ENCODE data around the gene CRELD1. TPM values are rescaled to one million over a fixed set of nuclear protein-coding genes. Genes with fewer than 3 reads are reported as not detected.
"Not testable (repeated sequence)": the region's sequence is repeated elsewhere in the genome, so short reads cannot be mapped to it uniquely, and the experiment has no call there.

Gene CRELD1
- polyA plus RNA-seq, 12 donors: 22.1 to 47.0 (median 31.3) TPM; not detected in 1

DNA sequence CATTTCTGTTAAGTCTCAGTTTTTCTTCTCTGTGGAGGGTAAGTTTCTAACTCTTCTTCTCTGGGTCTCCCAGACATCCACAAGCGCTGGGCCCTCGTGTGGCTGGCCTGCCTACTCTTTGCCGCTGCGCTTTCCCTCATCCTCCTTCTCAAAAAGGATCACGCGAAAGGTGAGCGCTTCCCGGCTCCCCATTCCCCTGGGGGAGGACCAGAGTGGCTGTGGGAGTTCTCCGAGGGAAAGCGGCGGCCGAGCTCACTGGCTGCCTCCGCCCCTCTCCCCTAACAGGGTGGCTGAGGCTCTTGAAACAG lies 1.1 kb upstream of the CRELD1 start:
- DNase-seq: no peak

DNA sequence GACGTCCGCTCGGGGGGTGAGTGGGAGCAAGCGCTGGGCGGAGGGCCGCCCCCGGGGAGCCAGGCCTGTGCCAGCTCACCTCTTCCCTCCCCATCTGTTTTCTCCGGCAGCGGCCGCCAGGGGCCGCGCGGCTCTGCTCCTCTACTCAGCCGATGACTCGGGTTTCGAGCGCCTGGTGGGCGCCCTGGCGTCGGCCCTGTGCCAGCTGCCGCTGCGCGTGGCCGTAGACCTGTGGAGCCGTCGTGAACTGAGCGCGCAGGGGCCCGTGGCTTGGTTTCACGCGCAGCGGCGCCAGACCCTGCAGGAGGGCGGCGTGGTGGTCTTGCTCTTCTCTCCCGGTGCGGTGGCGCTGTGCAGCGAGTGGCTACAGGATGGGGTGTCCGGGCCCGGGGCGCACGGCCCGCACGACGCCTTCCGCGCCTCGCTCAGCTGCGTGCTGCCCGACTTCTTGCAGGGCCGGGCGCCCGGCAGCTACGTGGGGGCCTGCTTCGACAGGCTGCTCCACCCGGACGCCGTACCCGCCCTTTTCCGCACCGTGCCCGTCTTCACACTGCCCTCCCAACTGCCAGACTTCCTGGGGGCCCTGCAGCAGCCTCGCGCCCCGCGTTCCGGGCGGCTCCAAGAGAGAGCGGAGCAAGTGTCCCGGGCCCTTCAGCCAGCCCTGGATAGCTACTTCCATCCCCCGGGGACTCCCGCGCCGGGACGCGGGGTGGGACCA lies 632 bp upstream of the CRELD1 start:
- DNase-seq: peak; percentile 70

DNA sequence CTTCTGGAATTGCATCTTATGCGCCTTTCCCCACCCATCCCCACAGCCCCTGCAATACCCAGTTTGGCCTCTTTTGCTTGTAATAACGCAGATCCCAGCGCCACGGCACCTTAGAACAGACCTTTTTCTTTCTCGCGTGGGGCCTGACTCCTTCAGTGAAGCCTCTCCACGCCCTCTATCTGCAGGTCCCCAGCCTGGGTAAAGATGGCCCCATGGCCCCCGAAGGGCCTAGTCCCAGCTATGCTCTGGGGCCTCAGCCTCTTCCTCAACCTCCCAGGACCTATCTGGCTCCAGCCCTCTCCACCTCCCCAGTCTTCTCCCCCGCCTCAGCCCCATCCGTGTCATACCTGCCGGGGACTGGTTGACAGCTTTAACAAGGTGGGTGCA lies 594 bp downstream of the CRELD1 start:
- no peak for DNase-seq

DNA sequence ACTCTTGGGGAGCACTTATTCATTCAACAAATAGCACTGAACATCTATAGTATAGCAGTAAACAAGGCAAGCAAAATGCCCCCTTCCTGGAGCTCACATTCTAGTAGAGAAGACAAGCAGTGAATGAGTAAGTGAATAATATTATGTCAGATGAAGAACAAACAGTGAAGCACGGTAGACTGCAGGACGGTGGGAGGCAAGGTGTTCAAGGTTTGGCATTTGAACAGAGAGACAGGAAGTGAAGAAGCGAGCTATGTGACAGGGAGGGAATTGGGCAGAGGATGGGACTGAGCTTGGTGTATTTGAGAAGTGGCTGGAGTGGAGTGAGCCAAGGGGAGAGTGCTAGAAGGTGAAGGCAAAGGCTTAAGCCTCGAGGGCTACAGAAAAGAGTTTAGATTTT lies 1.4 kb downstream of the CRELD1 start:
- no peak for DNase-seq

DNA sequence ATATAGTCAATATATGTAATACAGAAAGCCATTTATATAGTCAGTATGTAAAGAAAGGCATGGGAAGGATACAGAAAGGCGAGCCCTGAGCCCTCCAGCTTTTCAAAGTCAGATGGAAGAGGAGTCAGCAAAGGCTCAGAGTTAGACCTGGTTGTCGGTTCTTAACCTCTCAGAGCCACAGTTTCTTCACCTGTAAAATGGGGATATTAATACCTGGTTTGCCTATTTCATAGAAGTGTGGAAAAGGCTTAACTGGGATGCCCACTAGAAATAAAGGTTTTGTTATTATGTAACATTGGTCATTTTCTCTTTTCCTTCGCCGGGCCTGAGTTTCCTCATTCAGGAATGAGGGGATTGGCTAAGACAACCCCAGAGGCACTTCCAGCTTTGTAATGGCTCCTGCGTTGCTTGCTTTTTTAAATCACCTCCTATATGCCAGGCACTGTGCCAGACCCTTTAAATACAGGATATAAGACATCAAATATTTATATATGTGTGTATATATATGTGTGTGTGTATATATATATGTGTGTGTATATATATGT lies 2.4 kb downstream of the CRELD1 start:
- no peak for DNase-seq

DNA sequence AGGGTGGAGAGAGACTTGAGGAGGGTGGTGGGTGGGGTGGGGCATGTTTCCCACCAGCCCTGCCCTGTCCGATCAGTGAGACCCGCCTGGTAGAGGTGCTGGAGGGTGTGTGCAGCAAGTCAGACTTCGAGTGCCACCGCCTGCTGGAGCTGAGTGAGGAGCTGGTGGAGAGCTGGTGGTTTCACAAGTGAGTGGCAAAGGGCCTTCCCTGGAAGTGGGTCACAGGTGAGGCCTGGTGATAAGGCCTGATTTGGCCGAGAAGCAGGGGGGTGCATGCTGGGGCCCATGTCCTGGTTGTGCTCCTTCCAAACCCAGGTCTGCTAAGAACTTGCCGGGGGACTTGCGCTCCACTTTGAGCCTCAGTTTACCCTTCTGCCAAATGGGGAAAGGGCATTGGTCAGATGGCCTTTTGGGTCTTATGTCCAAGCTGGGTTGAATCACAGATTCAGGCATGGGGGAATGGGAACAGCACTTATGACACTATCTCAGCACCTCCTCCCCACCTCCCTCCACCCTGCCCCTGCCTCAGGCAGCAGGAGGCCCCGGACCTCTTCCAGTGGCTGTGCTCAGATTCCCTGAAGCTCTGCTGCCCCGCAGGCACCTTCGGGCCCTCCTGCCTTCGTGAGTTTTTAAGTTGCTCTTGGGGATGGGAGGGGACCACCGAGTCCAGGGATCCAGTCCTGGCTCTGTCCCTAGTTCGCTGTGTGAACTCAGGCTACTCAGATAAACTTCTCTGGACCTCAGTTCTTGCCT lies 4.0 kb downstream of the CRELD1 start:
- DNase-seq: no peak

DNA sequence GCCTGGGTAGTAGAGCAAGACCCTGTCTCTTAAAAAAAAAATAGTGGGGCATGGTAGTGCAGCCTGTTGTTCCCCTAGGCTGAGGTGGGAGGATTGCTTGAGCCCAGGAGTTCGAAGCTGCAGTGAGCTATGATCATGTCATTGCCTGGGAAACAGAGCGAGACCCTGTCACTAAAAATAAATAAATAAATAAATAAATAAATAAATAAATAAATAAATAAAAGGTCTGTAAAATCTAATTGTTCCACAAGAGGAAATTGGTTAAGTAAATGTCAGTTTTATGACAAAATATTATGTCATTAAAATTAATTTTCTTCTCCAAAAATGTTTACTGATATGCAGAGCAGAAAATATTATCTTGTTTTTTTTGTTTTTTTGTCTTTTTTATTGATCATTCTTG lies 5.3 kb downstream of the CRELD1 start:
- DNase-seq: no peak

DNA sequence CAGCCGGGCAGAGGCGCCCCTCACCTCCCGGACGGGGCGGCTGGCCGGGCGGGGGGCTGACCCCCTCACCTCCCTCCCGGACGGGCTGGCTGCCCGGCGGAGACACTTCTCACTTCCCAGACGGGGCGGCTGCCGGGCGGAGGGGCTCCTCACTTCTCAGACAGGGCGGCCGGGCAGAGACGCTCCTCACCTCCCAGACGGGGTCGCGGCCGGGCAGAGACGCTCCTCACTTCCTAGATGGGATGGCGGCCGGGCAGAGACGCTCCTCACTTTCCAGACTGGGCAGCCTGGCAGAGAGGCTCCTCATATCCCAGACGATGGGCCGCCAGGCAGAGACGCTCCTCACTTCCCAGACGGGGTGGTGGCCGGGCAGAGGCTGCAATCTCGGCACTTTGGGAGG lies 6.3 kb downstream of the CRELD1 start:
- DNase-seq: not testable (repeated sequence)

DNA sequence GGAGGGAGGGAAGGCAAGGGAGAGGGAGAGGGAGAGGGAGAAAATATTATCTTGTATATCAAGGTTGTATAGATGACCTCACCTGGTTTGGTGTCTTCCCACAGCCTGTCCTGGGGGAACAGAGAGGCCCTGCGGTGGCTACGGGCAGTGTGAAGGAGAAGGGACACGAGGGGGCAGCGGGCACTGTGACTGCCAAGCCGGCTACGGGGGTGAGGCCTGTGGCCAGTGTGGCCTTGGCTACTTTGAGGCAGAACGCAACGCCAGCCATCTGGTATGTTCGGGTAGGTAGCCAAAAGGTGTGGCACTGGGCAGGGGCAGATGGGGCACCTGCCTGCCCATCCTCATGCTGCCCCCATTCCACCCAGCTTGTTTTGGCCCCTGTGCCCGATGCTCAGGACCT lies 7.1 kb downstream of the CRELD1 start:
- DNase-seq: no peak

DNA sequence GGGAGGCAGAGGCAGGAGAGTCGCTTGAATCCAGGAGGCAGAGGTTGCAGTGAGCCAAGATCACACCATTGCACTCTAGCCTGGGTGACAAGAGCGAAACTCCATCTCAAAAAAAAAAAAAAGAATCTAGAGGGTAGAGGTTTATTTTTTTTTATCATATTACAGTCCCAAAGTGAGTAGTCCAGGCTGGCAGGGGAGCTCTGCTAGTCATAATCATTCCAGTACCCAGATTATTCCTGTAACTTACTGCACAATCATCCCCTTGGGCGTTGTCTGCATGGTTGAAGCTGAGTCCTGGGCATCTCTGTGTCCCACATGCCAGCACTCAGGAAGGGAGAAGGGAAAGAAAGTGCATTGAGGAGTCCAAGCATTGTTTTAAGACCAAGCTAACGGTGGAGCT lies 8.5 kb downstream of the CRELD1 start:
- DNase-seq: no peak

DNA sequence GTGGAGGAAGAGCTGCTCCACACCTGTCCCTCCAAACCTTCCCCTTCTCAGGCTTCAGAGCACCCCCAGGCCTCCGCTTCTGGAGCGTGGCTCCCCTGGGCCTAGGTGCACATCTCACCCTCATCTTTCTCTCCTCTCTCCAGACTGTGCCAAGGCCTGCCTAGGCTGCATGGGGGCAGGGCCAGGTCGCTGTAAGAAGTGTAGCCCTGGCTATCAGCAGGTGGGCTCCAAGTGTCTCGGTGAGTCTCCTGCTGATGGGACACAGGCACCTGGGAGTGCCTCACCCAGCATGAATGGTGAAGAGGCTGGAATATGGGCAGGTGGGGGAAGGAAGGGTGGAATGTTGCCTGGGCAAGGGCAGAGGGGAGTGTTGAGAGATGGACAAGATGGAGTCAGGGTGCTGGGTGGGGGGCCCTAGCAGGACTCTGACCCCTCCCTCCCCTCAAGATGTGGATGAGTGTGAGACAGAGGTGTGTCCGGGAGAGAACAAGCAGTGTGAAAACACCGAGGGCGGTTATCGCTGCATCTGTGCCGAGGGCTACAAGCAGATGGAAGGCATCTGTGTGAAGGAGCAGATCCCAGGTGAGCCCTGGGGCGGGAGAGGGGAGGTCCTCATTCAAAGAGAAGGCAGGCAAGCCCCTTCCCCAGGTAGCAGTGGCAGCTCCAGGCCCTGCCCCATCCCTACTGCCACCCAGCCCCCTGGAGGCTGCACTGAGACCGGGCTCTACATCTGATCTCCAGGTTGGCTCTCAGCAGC lies 9.5 kb downstream of the CRELD1 start:
- no peak for DNase-seq

DNA sequence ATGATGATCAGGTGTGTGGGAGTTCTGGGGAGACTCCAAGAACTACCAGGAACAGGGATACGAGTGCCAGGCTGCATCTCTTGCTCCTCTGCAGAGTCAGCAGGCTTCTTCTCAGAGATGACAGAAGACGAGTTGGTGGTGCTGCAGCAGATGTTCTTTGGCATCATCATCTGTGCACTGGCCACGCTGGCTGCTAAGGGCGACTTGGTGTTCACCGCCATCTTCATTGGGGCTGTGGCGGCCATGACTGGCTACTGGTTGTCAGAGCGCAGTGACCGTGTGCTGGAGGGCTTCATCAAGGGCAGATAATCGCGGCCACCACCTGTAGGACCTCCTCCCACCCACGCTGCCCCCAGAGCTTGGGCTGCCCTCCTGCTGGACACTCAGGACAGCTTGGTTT lies 10.6 kb downstream of the CRELD1 start:
- no peak for DNase-seq

DNA sequence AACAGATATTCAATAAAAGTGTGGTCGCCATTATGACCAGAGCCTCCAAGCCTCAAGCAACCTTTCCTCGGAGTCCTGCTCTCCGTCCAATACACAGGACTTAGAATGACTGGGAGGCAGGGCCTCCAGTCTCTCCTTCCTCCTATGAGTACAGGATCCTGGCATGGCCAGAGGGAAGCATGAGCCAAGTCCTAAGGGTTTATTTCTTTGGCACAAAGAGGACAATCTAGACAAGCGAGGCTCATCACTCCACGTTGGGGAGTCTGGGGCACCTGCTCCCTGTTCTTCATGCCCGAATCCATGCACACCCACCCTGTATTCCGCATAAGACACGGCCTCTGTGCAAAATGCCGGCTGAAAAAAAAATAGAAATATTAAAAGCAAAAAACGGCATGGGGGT lies 11.7 kb downstream of the CRELD1 start:
- no peak for DNase-seq

DNA sequence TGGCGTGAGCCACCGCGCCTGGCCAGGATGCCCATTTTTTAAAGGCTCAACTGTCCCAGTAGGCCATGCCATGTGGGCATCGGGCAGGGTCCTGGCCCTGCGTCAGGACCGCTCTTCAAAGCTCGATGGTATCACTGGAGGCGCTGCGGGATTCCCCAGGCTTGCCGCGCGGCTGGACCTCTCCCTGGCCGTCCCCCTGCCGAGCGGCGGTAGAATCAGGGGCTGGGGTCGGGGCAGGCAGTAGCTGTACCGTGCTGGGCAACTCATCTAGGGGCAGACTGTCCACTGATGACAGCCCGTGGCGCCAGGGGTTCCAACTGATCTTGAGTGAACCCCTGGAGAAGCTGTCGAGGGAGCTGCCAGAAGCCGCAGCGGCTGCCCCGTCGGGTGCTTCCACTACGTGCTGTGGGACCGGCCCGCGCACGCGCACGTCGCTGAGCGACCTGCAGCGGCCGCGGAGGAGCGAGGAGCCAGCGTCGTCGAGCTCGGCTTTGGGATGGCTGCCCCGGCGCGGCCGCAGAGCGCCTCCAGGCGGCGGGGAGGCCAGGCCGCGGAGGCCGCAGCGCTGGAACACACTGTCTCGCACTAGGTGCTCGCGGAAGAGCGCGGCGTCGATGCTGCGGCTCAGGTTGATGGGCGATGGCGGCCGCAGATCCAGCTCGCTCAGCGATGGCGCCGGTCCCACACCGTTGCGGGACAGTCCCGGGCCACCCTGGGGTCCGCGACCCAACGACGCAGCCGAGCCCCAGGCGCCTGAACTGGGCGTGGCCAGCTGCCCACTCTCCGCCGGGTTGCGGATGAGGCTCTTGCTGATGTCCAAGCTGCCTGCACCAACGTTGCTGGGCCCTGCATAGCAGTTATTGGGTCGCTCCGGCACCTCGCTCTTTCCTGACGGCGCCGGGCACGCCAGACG lies 12.7 kb downstream of the CRELD1 start:
- DNase-seq: peak; percentile 90

DNA sequence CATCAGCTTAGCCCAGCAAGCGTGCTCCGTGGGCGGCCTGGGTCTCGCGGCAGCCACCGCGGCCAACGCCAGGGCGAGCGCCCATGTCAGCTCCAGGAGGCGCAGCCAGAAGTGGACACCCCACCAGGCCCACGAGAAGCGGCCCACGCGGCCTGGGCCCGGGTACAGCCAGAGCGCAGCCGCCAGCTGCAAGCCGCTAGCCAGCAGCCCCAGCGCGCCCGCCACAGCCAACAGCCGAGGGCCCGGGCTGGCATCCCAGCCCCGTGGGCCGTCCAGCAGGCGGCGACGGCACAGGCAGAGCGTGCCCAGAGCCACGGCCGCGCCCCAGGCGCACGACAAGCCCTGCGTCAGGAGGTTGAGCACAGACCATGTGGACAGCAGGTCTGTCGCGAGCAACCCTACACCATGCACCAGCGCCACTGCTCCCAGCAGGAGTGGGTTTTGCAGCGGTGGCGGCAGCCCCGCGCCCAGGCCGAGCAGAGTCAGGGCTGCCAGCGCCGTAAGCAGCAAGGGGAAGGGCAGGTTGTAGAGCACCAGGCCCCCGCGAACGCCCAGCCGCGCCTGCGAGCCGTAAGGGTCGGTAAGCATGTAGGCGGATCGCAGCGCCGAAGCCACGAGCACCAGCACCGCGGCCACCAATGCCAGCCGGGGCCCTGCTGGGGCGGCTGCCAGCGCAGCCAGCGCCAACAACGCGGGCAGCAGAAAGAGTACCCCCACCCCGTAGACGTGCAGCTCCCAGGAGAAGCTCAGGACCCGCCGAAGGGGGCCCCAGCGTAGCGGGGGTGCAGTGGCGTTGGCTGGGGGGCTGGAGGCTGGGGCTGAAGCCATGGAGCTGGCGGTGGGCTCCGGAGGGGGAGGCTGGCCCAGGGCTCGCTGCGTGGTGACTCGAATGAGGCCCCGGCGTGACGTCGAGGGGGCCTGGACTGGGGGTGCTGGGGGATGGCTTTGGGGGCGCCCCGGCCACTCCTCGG lies 13.7 kb downstream of the CRELD1 start:
- peak; percentile 49 for DNase-seq

DNA sequence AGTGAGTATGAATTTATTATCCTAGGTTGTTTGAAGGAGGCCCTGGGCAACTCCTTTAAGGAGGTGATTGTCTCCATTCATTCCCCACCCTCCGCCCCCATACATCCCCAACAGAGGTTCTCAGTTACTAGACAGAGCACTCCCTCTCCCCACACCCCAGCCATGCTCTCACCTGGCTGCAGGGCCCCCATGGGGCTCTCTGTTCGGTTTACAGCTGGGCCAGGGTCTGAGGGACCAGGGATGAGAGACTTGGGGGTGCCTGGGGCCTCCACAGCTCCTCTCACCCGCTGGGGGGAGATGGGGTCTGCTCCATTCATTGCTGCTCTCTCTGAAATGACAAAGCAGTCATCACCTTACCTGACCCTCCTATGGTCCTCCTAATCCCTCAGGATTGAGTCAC lies 15.0 kb downstream of the CRELD1 start:
- DNase-seq: no peak

DNA sequence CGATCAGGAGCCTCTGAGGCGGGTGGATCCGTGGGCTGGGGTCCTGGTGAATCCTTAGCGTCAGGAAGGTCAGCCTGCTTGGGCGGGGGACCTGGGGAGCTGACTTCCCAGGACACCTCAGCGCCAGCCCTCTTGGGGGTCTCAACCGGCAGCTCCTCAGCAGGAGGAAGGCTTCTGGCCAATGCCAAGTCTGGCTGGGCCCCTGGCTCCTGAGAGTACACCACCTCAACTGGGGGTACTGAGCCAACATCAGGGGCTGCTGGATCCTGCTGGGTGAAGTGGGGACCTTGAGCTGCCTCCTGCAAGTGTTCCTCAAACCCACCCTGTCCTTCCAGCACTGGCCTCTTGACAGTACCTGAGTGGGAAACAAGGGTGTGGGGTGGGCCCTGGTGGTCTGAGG lies 15.5 kb downstream of the CRELD1 start:
- no peak for DNase-seq

DNA sequence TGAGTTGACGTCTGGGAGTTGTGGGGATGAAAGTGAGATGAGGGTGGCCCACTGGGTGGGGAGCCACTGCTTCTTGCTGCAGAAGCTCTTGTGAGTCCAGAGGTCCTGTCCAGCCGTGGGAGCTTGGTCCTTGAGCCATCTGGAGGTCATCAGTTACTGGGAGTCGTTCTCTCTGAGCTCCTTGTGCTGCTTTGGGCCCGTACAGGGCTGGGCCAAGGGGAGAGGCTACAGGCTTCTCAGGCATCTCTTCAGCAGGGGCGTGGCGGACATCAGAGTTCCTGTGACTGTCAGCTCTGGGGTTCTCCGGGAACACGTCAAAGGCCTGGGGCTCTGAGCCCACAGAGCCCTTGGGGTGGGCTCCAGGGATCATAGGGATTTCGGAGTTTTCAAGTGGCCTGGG lies 16.0 kb downstream of the CRELD1 start:
- no peak for DNase-seq

DNA sequence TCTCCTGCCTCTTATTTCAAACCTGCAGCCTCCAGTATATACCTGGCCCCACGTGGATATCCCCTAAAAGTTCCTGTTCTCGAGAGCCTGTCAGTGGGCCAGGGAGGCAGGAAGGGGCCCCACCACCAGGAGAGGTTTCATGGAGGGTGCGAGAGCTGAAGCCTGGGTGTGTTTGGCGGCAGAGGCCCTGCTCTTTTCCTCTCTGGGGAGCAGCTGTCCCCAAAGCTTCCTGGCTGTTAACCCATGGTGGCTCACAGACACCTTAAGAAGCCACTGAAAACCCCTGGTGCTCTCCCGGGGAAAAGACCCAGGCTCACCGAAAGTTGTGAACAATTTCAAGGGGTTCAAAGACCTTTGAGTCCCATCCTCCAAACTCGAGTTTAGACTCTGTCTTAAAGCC lies 17.5 kb downstream of the CRELD1 start:
- no peak for DNase-seq

DNA sequence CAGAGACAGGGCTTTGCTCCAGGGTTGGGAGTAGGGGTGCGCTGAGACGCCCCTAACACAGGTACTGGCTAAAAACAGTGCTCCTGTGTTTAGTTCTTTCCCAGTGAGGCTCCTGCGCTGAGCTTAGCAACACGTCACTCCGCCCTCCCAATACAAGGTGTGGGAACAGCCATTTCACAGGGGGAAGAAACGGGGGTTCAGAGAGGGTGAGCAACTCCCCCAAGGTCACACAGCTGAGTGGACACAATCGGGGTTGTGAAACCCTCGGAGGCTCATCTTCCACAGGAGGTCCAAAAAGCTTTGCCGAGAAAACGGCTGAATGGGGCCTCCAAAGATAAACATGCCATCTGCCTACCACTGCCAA lies 17.9 kb downstream of the CRELD1 start:
- DNase-seq: no peak
